ENCODE measurements around the gene CASP8AP2. TPM values are rescaled to one million over a fixed set of nuclear protein-coding genes. Genes with fewer than 3 reads are reported as not detected.
A peak's percentile ranks its signal among the peaks of the same experiment; 100 is the strongest.

The CASP8AP2 gene
- total RNA-seq, 1 donor from 2014 or later, result 13.2 TPM

GRCh38 chr6:89910902-89911240 is 81.2 kb downstream of the CASP8AP2 start:
- Histone ChIP-seq H3K27ac (replicated peaks) (peak overlapping the region; percentile 16), H3K4me1 (no peaks in the 10 kb centered on the region), H3K4me3 (no peak overlapping the region), H3K9me3 (replicated peaks) (peaks cover 22% of the 10 kb centered on the region), H3K36me3 (no peaks in the 10 kb centered on the region), H3K27me3 (ENCODE audit: low read depth) (no peaks in the 10 kb centered on the region)
- TF ChIP-seq CTCF (IDR thresholded peaks at IDR 0.05; ENCODE audit: borderline replicate concordance), result no peak
- no peak for DNase-seq
- intact Hi-C loops (cut with micrococcal nuclease), result no loop called here

DNA sequence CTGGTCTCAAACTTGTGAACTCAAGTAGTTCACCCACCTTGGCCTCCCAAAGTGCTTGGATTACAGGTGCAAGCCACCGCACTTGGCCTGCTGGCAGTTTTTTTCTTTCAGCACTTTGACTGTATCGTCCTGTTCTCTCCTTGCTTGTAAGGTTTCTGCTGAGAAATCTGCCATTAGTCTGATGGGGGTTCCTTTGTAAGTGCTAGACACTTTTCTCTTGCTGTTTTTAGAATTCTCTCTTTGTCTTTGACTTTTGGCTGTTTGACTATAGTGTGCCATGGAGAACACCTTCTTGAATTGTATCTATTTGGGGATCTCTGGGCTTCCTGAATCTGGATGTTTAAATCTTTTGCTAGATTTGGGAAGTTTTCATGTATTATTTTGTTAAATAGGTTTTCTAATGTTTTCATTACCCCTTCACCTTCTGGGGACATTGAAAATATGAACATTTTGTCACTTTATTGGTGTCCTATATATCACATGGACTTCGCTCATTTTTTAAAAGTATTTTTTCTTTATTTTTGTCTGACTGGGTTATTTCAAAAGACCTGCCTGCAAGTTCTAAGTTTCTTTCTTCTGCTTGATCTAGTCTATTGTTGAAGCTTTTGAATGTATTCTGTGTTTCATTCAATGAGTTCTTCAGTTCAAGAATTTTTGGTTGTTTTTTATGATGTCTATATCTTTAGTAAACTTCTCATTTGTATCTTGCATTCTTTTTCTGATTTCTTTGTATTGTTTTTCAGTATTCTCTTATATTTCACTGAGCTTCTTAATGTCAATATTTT is 86.6 kb downstream of the CASP8AP2 start:
- Histone ChIP-seq H3K4me1 (no peaks in the 10 kb centered on the region), H3K9me3 (replicated peaks) (peaks cover 28% of the 10 kb centered on the region), H3K27me3 (ENCODE audit: low read depth) (no peaks in the 10 kb centered on the region), H3K27ac (replicated peaks) (no peak overlapping the region), H3K4me3 (no peak overlapping the region), H3K36me3 (no peaks in the 10 kb centered on the region)
- intact Hi-C loops (cut with micrococcal nuclease), result no loop called here
- DNase-seq, result no peak
- no peak for TF ChIP-seq CTCF (IDR thresholded peaks at IDR 0.05; ENCODE audit: borderline replicate concordance)

- TF ChIP-seq CTCF (IDR thresholded peaks at IDR 0.05; ENCODE audit: borderline replicate concordance), result no peak
- H3K4me3 ChIP-seq, result no peak overlapping the region
- H3K27ac ChIP-seq (replicated peaks), result no peak overlapping the region
- intact Hi-C loops (cut with micrococcal nuclease), result no loop called here
- H3K9me3 ChIP-seq (replicated peaks), result peaks cover 28% of the 10 kb centered on the region
- H3K27me3 ChIP-seq (ENCODE audit: low read depth), result peaks cover 5% of the 10 kb centered on the region
- no peak for DNase-seq
- H3K36me3 ChIP-seq, result no peaks in the 10 kb centered on the region
- H3K4me1 ChIP-seq, result no peaks in the 10 kb centered on the region
Measured at GRCh38 chr6:89917216-89917615, 87.5 kb downstream of the CASP8AP2 start.

DNA sequence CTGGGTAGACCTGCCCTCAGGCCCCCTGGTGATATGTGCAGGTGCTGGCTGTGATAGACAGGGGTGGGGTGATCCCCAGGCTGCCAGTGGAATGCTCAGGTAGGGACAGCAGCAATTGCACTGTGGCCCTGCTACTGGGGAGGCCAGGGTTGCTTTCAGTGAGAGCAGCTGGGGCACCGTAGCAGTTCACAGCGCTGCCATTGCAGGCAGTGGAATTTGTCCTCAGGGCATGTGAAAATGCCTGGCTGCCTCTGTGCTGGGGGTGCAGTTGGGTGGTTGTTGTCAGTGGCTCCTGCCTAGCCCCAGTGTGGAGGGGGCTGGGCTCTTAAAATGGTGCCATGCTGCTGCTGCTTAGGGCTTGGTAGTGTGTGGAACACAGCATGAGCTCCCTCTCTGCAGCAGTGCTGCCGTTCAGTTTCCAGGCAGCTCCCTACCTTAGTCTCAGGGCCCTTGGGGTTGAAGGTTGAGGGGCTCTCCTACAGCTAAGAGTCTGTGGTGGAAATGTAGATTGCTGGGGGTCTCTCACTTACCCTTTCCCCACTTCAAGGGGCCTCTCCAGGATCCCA is 88.2 kb downstream of the CASP8AP2 start:
- DNase-seq, result no peak
- H3K9me3 ChIP-seq (replicated peaks), result peaks cover 28% of the 10 kb centered on the region
- no peak overlapping the region for H3K27ac ChIP-seq (replicated peaks)
- no peak for TF ChIP-seq CTCF (IDR thresholded peaks at IDR 0.05; ENCODE audit: borderline replicate concordance)
- H3K27me3 ChIP-seq (ENCODE audit: low read depth), result peaks cover 8% of the 10 kb centered on the region
- intact Hi-C loops (cut with micrococcal nuclease), result no loop called here
- no peaks in the 10 kb centered on the region for H3K4me1 ChIP-seq
- H3K4me3 ChIP-seq, result no peak overlapping the region
- H3K36me3 ChIP-seq, result no peaks in the 10 kb centered on the region

Other genes with a start within 250 kb of the CASP8AP2 start
- gene LYRM2, start 191.1 kb upstream of the CASP8AP2 start, total RNA-seq, result 41.3 TPM
- 22.9 TPM for gene MDN1, start 10.1 kb upstream of the CASP8AP2 start, total RNA-seq
- not detected for gene GJA10, start 64.6 kb downstream of the CASP8AP2 start, total RNA-seq